D721Med (cell line): ENCODE measurements around the gene MUSK.

Source experiments
- DNase-seq: peaks from one replicate; pipeline ENCODE4 v3.0.0; 2011; ENCODE audit warnings: low spot score; ENCODE audit not compliant: insufficient read length
- FAIRE-seq: peaks from 2 replicates; lab custom pipeline; 2011; peaks lifted over from hg19 to GRCh38; lab: Jason Lieb, UNC
- TF ChIP-seq, protein P1 (sequence below): IDR thresholded peaks from 2 replicates; pipeline ENCODE4 v1.5.1; 2012; ENCODE audit warnings: mild to moderate bottlenecking, control low read depth; ENCODE audit not compliant: insufficient read depth; ENCODE audit errors: missing control alignments

The MUSK gene

DNA sequence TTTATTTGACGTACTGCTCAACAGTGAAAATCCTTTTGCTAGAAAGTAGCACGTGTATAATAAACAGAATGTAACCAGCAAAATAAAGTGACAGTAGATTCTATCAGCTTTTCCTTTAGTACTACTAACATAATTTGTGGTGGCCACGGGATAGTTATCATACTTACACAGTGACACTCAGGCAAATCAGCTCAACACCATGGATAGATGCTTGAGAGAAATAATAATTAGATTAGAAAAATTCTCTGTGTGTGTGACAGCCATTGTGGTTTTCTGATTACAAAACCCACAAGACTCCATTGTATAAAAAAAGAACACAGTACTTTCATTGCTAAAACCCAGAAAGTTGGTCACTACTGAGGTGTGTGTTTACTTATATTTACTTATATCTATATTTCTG is 101.1 kb downstream of the MUSK start:
- no peak for DNase-seq
- no peak for FAIRE-seq
- TF ChIP-seq, protein P1, sequence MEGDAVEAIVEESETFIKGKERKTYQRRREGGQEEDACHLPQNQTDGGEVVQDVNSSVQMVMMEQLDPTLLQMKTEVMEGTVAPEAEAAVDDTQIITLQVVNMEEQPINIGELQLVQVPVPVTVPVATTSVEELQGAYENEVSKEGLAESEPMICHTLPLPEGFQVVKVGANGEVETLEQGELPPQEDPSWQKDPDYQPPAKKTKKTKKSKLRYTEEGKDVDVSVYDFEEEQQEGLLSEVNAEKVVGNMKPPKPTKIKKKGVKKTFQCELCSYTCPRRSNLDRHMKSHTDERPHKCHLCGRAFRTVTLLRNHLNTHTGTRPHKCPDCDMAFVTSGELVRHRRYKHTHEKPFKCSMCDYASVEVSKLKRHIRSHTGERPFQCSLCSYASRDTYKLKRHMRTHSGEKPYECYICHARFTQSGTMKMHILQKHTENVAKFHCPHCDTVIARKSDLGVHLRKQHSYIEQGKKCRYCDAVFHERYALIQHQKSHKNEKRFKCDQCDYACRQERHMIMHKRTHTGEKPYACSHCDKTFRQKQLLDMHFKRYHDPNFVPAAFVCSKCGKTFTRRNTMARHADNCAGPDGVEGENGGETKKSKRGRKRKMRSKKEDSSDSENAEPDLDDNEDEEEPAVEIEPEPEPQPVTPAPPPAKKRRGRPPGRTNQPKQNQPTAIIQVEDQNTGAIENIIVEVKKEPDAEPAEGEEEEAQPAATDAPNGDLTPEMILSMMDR: no peak

DNA sequence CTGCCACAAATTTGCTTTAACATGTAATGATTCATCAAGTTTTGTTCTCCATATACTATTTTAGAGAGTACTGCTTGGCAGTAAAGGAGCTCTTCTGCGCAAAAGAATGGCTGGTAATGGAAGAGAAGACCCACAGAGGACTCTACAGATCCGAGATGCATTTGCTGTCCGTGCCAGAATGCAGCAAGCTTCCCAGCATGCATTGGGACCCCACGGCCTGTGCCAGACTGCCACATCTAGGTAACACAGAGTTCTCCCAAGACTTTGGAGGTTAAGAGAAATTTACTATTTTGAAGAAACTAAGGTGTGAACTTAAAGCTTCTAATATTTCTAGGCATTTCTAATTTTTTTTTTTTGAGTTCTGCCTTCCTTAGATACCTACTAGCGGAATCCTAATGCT is 107.1 kb downstream of the MUSK start:
- TF ChIP-seq, protein P1: no peak
- DNase-seq (no peak), FAIRE-seq (no peak)

DNA sequence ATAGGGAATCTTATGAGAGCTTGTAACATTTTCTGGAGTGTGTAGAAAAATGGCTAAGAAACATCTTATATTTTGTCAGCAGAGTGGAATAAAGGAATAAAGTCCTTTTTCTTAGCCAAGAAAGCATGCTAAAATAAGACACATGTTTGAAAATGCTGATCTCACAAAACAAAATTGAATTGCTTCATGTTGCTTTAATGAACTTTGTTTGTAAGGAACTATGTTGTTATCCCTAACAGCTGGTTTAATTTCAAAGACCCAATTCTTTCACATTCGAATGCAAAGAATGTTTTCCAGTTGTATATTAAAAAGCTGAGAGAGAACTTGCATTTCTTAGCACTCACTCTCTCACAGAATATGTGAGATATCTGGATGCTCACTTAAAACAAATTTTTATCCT is 107.6 kb downstream of the MUSK start:
- DNase-seq (no peak), FAIRE-seq (no peak)
- TF ChIP-seq, protein P1: no peak

DNA sequence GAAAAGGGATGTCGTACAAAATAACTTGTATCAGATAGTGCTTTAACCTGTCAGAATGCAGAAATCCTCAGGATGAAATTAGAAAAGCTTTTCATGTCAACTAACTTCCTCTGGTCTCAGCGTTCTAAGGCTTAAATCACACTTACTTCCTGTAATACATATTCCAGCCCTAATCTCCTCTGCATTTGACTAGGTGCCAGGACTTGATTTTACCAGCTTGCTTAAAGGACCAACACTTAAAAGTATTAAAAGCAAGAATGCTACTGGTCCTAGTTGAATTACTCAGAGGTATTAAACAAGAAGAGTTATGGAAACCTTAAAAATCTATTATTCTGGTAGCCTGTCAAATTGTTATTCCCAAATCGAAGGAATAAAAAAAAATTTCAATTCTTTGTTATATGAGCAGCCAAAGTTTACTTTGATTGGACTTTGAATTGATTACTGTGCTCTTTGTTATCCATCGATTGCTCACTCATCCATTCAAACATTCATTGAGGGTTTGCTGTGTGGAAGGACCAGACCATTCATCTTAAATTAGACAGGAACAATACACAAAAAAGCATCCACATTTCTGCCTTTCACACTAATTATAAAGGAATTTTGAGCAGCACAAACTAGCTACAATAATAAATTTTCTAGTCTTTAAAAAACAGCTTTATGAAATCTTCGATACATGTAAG is 108.7 kb downstream of the MUSK start:
- no peak for FAIRE-seq
- TF ChIP-seq, protein P1: no peak
- DNase-seq: no peak

DNA sequence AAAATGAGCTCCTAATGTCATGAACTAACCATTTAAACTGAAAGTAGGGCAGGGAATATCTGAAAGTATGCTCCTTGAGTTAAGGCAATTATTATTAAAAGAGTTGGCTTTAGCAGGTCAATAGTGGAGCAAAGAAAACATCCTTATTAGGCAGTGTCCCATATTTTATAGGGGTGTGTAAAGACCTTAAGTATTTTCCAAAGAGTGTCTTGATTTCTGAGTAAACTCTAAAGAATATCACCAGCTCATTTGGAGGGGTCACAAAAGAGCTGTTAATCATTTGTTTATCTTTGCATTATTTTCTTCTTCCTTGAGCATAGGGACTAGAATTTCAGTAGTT is 109.3 kb downstream of the MUSK start:
- TF ChIP-seq, protein P1: no peak
- FAIRE-seq (no peak), DNase-seq (no peak)

DNA sequence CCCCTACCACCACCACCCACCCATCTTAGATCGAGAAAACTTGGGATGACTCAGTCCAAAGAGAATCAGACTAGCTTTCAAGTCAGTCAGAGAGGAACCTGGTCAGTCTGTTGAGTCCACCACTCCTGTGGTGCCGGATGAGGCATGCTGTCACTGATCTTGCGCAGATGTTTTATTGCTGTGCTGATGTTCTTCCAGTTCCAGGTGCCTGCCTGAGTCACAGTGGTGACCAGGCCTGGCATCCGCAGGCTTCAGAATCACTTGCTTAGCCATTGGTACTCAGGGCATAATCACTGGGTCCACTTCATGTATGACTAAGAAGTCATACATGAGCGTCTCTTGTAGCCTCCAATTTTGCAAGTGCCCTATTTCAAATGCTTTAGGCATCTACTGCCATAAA is 114.1 kb downstream of the MUSK start:
- no peak for DNase-seq
- TF ChIP-seq, protein P1: no peak
- FAIRE-seq: no peak

DNA sequence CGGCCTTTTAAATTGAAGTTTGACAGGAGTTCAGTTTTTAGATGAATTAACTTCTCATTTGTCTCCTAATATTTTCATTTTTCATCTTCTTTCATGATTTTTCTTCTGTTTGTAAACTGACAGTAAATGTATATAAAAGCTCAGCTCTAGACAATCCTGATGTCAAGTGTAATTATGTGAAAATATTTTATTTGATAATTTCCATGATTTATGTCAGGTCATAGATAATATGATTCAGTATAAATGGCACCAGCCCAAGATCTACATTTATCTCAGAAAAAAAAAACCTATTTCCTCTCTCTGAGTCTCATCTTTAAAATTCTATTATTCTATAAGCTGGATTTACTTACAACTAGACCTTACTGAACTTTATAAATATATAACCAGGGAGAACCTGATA is 115.7 kb downstream of the MUSK start:
- no peak for FAIRE-seq
- no peak for DNase-seq
- TF ChIP-seq, protein P1: no peak
